ENCODE measurements around the gene C19orf33.

Gene C19orf33

DNA sequence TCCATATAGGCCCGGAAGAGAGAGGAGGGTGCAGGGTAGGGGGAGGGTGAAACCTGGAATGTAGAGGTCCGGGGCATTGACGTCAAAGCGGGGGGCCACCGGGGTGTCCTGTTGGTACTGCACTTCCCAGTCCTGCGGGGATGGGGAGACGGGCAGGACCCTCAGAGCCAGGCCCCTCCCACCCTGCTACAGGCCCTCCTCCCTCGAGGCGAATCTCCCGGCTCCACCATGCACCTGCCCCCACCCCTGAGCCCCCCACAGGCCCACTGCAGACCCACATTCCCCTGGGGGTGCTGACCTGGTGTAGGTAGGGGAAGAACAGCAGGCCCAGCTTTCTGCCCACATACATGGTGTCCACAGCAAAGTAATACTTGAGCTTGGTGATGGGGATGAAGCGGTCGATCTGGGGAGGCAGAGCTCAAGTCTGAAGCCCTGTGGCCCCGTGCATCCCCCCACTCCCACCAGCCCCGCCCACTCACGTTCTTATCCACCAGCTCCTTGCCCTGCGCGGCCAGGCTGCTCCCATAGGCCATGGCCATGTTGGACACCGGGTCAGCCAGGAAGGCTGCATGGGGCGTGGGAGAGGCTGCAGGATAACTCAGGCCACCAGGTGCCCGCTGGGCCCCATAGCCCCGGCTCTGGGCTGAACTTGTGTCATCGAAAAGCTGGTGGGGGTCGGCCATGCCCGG is 5.0 kb downstream of the C19orf33 start:
- no peak for DNase-seq (ENCODE audit: low read depth in 2 of 2)

DNA sequence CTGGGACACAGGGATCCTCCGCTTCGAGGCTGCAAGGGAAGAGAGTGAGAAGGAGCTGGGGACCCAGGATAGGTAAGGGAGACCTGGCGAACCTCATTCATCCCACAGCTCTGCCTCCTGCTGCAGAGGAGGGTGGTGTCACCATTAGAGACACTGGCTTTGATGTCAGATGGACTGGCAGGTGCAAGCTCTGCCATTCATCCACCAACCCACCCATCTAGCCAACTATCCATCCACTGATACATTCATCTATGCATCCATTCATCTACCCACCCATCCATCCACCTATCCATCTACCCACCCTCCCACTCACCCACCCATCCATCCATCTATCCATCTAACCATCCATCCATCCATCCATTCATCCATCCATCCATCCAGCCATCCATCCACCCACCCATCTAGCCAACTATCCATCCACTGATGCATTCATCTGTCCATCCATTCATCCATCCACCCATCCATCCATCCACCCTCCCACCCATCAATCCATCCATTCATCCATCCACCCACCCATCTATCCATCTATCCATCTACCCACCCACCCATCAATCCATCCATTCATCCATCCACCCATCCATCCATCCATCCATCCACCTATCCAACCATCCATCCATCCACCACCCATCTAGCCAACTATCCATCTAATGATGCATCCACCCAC is 5.7 kb downstream of the C19orf33 start:
- DNase-seq (ENCODE audit: low read depth in 2 of 2): no peak

DNA sequence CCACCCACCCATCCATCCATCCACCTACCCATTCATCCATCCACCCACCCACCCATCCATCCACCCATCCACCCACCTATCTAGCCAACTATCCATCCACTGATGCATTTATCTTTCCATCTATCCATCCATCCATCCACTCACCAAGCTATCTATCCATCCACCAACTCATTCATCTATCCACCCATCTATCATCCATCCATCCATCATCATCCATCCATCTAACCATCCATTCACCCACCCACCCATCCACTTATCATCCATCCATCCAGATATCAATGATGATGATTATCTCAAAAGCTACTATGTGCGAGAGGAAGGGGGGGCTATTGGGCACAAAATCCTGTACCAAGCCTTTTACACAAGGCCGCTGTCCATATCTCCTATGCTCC is 6.2 kb downstream of the C19orf33 start:
- DNase-seq (ENCODE audit: low read depth in 2 of 2): no peak

DNA sequence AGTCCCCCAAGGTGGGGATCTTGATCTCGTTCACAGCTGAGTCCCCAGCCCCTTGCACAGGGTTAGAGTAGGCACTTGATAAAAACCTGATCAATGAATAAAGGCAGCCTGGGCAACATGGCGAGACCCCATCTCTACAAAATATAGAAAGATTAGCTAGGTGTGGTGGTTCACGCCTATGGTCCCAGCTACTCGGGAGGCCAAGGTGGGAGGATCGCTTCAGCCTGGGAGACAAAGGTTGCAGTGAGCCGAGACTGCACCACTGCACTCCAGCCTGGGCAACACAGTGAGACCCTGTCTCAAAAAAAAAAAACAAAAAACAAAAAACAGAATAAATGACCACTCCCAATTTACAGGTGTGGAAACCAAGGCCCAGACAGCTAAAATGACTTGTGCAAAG is 6.9 kb downstream of the C19orf33 start:
- DNase-seq (ENCODE audit: low read depth in 2 of 2): no peak

DNA sequence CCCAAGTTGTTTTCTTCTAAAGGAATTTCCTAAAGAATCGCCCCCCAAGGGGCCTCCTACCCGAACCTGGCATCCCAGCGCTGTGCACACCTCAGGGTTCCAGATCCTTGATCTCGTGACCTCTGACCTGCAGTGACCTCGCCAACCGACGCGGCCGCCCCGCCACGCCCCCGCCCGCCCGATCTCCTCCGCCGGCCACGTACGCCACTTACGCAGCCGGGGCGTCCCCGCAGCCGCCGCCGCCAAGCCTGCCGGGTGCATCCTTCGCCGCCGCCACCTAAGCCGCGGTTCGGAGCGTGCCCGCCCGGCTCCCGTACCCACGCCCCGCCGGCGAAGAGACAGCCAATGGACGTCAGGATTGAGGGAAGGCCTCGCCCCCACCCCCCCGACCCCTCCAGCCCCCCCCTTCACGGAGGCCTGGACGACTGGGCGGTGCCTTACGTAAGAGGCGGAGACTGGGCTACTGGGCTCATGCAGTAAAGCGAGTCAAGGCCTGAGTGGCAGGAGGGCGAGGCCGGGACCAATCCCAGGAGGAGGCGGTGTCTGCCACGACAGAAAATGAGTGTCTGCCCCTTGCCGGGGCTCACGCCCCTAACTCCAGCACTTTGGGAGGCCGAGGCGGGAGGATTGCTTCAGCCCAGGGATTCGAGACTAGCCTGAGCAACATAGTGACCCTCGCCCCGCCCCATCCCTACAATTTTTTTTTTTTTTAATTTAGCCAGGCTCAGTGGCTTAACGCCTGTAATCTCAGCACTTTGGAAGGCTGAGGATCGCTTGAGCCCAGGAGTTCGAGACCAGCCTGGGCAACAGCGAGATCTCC is 11.8 kb downstream of the C19orf33 start, which contains the start of gene YIF1B:
Gene YIF1B (minus strand): TSS at position 291 of the 820 bp plus-strand sequence. CDS start 30 bp downstream, at position 261.
- DNase-seq (ENCODE audit: low read depth in 2 of 2): peak; percentile 91 to 95

DNA sequence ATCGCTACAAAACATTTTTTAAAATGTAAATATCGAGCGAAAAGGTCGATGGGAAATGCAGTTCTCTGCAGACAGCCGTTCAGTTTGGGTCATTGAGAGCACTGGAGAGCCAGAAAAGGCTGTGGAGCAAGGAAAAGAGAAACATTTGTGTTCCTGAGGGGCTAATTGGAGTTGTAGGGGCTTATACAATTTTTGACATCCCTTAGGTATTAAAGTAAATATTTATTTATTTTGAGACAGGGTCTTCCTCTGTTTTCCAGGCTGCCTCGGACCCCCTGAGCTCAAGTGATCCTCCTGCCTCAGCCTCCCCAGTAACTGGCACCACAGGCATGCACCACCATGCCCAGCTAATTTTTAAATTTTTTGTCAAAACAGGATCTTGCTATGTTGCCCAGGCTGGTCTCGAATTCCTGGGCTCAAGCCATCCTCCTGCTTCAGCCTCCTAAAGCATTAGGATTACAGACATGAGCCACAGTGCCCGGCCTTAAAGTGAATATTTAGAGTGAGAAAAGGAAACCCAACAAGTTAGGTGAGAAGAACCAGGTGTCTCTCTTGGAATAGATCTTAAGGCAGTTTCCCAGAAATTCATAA is 12.5 kb downstream of the C19orf33 start:
- DNase-seq (ENCODE audit: low read depth in 2 of 2): no peak

DNA sequence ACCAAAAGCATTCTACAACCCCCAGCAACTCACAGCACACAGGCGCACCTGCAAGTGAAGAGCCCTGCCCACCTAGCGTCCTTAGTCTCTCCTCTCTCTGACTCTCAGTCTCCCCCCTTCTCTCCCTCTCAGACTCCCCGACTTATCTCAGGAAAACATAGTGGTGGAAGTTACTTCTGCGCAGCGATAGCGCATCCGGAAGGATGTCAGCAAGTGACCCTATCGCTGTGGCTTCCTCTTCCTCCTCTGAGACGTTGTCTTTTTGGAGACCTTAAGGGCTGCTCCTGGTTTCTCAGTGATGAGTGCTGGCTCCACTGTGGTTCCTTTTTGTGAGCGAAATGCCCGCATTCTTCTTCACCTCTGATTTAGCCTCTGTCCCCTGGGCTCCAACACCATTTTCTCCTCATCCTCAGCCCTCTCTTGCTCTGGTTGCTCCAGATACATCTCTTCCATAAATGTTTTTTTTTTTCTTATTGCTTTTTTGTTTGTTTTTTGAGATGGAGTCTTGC is 13.1 kb downstream of the C19orf33 start:
- DNase-seq (ENCODE audit: low read depth in 2 of 2): no peak

DNA sequence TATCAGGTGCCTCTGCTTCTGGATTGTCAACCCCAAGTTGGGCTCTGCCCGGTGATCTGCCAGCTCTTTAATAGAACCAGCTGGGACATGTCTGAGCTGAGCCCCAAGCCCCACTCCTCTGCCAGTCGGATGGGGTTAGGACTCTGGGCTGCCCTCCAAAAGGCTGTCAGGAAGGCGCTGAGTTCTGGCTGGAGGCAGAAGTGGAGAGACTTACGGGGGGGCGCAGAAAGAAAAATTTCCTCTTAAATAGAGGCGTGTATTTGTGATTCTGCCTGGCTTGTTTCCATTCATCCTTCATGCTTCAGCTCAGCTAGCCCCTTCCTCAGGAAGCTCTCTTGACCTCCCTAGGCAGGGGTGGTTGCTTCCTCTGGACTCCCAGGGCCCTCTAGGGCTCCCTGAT is 14.6 kb downstream of the C19orf33 start:
- DNase-seq (ENCODE audit: low read depth in 2 of 2): no peak

DNA sequence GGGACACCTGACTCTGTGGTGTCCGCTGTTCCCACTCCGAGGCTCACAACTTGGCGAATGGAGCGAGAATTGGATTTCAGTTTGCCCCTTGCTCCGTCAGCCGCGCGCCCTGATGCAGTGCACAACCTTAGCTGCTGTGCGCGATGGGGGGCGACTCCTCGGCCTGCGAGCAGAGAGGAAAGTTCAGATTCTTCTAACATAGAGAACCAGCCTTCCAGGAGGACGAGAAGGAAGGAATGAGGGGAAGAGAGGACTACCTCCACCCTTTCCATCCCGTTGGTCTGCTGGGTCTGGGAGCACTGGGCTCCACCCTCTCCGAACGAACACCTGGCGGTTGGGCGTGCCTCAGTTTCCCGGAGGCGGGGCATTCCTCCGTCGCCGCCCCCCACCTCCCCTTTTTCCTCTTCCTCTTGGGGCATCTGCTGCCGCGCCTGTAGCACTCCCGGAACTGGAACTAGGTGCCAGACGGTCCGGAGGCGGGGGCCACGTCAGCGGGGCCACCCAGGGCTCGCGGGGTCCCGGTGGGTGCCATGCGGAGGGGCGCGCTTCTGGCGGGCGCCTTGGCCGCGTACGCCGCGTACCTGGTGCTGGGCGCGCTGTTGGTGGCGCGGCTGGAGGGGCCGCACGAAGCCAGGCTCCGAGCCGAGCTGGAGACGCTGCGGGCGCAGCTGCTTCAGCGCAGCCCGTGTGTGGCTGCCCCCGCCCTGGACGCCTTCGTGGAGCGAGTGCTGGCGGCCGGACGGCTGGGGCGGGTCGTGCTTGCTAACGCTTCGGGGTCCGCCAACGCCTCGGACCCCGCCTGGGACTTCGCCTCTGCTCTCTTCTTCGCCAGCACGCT is 15.6 kb downstream of the C19orf33 start, which contains the start of gene KCNK6:
Gene KCNK6 (plus strand): TSS at position 425 of the 838 bp plus-strand sequence. CDS start 106 bp downstream, at position 531.
- DNase-seq (ENCODE audit: low read depth in 2 of 2): peak; percentile 18 to 63

DNA sequence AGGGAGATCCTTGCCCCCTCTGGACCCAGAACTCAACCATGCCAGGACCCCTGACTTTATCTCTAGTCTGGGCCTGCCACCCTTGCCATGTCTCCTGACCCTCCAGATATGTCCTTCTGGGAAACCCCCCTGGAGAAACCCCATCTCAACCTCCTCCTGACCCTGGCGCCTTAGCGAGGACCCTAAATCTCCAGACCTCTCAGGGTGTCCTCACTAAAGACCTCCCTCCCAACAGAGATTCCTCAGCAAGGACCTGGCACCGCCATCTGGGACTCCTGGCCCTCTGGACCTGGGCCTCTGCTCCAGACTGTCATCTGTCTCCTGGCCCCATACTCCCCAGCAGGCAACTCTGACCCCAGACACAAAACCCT is 16.9 kb downstream of the C19orf33 start:
- DNase-seq (ENCODE audit: low read depth in 2 of 2): no peak

DNA sequence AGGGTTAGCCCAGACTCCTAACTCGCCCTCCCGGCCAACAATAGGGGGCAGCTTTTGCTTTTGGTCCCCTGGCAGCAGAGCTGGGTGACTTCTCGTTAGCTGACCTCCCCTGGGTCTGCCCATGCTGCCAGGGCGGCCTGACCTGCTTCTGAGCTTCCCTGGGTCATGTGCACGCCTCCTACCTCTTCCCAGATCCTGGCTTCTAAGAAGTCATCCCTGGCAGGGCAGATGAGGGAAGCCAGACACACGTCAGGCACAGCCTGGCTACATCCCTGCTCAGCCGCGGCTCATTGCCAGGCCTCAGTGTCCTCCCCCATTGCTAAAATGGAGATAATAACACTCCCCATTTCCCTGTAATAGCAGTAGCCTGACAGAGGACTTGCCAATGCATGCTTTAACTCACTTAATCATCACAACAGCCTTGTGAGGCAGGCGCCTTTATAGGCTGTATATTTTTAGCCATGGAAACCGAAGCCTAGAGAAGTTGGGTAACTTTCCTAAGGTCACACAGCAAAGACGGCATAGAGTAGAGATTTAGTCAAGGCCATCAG is 17.7 kb downstream of the C19orf33 start:
- no peak for DNase-seq (ENCODE audit: low read depth in 2 of 2)

DNA sequence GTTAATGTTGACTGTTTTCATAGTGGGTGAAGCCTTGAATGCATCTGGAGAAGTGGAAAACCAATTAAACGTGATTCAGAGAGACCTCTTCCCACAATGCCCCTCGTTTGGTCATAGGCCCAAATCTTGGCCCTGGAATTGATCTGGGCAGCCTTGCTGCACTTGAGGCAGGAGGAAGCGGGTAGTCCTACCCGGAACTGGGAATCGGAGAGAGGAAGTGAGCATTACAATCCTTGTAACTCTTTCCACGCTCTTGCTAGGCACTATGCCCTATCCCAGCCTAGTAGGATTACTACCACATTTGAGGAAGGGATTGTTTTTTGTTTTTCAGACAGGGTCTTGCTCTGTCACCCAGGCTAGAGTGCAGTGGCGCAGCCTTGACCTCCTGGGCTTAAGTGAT is 19.2 kb downstream of the C19orf33 start:
- DNase-seq (ENCODE audit: low read depth in 2 of 2): no peak

DNA sequence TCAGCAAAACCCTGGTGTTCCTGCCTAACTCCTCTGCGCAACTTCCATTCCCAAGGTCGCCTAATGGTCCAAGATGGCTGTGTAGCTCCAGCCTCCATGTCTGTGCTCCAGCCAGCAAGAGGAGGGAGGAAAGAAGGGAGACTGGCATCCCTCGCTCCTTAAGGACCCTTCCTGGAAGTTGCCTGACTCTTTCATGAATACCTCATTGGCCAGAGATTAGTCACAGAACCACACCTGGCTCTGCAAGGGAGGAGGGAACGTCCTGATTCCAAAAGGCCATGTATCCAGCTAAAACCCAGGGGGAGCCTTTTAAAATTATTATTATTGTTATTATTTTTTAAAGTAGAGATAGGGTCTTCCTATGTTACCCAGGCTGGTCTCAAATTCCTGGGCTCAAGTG is 20.4 kb downstream of the C19orf33 start:
- no peak for DNase-seq (ENCODE audit: low read depth in 2 of 2)

DNA sequence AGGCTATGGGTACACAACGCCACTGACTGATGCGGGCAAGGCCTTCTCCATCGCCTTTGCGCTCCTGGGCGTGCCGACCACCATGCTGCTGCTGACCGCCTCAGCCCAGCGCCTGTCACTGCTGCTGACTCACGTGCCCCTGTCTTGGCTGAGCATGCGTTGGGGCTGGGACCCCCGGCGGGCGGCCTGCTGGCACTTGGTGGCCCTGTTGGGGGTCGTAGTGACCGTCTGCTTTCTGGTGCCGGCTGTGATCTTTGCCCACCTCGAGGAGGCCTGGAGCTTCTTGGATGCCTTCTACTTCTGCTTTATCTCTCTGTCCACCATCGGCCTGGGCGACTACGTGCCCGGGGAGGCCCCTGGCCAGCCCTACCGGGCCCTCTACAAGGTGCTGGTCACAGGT is 22.5 kb downstream of the C19orf33 start:
- no peak for DNase-seq (ENCODE audit: low read depth in 2 of 2)

DNA sequence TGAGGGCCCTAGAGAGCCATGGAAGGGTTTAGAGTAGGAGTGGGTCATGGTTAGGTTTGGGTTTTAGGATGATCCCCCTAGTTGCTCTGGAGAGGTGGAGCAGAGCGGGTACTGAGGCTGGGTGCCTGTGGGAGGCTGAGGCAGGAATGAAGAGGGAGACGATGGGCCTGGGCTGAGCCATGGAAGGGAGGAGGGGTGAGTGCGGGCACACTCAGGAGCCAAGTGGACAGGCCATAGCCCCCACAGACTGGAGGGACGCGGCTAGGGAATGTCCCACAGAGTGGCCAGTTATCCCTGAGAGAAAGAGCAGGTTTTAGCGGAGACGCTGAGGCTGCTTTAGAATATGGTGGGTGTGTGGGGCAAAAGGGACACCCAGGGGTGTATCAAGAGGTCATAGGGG is 25.6 kb downstream of the C19orf33 start:
- no peak for DNase-seq (ENCODE audit: low read depth in 2 of 2)

DNA sequence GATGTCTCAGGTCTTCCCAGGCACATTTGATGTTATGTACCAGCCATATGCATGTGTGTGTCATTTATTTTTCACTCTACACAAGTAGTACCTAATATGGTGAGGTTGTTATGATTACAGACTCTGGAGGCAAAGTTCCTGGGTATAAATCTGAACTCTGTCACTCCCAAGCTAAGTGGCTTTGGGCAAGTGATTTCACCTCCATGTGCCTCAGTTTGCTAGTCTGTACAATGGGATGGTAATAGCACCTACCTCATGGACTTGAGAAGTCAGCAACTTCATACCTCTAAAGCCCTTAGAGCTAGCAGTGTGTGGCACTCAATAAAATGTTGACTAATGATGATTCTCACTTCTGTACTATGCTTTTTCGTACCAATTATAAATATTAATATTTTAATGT is 27.7 kb downstream of the C19orf33 start:
- DNase-seq (ENCODE audit: low read depth in 2 of 2): no peak

DNA sequence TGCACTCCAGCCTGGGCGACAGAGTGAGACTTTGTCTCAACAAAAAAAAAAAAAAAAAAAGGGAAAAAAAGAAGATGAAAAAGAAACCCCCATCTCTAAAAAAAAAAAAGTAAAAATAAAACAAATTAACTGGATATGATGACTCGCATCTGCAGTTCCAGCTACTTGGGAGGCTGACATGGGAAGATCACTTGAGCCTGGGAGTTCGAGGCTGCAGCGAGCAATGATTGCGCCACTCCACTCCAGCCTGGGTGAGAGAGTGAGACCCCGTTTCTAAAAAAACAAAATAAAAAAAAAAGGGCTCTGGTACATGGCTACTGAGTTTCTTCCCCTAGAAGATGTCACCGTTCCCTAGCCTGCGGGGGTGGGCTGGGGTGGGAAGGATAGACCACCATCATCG is 29.2 kb downstream of the C19orf33 start:
- no peak for DNase-seq (ENCODE audit: low read depth in 2 of 2)

DNA sequence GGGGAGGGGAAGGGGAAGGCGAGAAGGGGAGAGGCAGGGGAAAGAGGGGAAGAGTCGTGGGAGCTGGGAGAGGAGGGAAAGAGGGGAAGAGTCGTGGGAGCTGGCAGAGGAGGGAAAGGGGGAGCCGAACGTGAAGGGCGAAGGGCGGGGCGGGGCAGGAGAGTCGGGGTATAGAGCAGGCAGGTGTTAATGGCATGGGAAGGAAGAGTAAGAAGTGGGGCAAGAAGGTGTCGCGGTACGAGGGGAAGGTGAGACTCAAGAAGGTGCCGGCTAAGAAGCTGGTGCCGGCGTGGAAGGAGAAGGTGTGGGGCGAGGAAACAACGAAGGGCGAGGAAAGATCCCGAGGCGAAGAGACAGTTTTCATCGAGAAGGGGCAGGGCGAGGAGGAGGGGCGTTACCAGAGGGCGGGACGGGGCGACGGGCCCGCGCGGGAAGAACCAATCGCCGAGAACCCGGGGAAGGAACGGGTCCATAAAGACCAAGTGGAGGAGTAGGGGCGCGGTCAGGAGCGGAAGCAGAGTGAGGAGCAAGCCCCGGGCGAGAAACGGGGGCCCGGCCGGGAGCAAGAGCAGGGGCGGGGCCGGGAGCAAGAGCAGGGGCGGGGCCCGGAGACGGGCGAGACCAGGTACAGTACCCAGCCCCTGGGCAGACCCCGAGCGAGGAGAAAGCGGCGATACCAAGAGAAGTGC is 32.0 kb downstream of the C19orf33 start:
- peak; percentile 90 to 96 for DNase-seq (ENCODE audit: low read depth in 2 of 2)

DNA sequence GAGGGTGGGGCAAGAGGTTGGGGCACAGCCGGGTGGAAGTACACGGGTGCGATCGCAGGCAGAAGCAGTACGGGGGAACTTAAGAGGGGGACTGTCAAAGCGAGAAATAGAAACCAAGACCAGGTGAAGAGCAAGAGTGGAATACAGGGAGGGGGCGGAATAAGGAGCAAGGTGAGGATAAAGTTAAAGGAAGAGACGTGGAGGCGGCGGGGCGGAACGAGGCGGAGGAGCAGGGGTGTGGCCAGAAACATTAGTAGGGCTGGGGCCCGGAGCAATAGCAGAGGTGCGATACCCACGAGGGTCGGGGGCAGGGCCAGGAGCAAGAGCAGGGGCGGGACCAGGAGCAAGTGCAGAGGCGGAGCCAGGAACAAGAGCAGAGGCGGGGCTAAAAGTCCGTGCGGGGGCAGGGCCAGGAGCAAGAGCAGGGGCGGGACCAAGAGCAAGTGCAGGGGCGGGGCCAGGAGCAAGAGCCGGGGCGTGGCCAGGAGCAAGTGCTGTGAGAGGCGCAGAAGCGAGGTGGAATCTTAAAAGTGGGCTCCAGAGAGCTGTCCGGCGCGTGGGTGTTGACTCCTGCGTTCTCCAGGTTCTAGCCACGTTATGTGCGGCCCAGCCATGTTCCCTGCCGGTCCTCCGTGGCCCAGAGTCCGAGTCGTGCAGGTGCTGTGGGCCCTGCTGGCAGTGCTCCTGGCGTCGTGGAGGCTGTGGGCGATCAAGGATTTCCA is 32.7 kb downstream of the C19orf33 start:
- DNase-seq (ENCODE audit: low read depth in 2 of 2): peak; percentile 94 to 97

DNA sequence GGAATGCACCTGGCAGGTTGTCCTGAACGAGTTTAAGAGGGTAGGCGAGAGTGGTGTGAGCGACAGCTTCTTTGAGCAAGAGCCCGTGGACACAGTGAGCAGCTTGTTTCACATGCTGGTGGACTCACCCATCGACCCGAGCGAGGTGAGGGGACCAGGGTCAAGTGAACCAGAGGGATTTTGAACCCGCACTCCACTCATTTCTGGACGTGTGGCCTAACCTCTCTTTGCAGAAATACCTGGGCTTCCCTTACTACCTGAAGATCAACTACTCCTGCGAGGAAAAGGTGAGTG is 33.3 kb downstream of the C19orf33 start:
- DNase-seq (ENCODE audit: low read depth in 2 of 2): no peak
